Measurements from ENCODE around the gene PROX2.

DNA sequence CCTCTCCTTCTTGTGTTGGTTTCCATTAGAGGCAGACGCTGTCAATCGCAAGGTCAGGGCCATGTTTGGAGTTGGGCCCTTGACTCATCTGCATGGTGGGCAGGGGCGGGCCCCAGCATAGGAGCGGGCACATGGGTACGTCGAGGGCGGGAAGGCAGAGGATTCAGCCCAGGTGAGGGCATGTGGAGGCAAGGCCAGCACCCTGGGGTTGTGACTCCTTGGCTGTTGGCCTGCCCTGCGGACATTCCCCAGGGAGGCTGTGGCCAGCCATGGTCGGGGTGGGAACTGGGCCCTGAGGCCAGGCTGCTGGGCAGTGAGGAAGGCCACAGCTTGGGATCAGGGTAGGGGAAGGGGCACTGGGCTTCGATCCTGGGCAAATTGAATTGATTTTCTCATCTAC lies 36.9 kb upstream of the PROX2 start:
- TF ChIP-seq, protein P1, sequence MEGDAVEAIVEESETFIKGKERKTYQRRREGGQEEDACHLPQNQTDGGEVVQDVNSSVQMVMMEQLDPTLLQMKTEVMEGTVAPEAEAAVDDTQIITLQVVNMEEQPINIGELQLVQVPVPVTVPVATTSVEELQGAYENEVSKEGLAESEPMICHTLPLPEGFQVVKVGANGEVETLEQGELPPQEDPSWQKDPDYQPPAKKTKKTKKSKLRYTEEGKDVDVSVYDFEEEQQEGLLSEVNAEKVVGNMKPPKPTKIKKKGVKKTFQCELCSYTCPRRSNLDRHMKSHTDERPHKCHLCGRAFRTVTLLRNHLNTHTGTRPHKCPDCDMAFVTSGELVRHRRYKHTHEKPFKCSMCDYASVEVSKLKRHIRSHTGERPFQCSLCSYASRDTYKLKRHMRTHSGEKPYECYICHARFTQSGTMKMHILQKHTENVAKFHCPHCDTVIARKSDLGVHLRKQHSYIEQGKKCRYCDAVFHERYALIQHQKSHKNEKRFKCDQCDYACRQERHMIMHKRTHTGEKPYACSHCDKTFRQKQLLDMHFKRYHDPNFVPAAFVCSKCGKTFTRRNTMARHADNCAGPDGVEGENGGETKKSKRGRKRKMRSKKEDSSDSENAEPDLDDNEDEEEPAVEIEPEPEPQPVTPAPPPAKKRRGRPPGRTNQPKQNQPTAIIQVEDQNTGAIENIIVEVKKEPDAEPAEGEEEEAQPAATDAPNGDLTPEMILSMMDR (IDR thresholded peaks at IDR 0.05), result no peak
- no peak for TF ChIP-seq POLR2A (IDR thresholded peaks at IDR 0.05)
